Activated CD8-positive, alpha-beta memory T cell treated with anti-CD3 and anti-CD28 coated beads for 24 hours (primary cell): Measurements from ENCODE around the gene RNF6.
A peak's percentile ranks its signal among the peaks of the same experiment; 100 is the strongest.

Source experiments
- DNase-seq: peaks from one replicate; pipeline ENCODE4 v3.0.0-alpha.2; 2020

RNF6 gene

GRCh38 chr13:26225896-26226617 lies 3.9 kb upstream of the RNF6 start:
- no peak for DNase-seq

GRCh38 chr13:26222520-26223046 lies 469 bp upstream of the RNF6 start:
- DNase-seq: no peak

- DNase-seq: no peak
Measured at GRCh38 chr13:26221399-26221720, 754 bp downstream of the RNF6 start.

- no peak for DNase-seq
Measured at GRCh38 chr13:26220575-26220974, 1.5 kb downstream of the RNF6 start.

- DNase-seq: no peak
Measured at GRCh38 chr13:26219726-26220125, 2.4 kb downstream of the RNF6 start.

GRCh38 chr13:26216042-26216441 lies 6.1 kb downstream of the RNF6 start:
- no peak for DNase-seq

- DNase-seq: no peak
Measured at GRCh38 chr13:26213982-26214381, 8.1 kb downstream of the RNF6 start.

GRCh38 chr13:26213345-26213744 lies 8.8 kb downstream of the RNF6 start:
- no peak for DNase-seq

GRCh38 chr13:26208287-26208686 lies 13.8 kb downstream of the RNF6 start:
- DNase-seq: no peak

- no peak for DNase-seq
Measured at GRCh38 chr13:26202365-26202972, 19.6 kb downstream of the RNF6 start.

GRCh38 chr13:26200811-26201210 lies 21.3 kb downstream of the RNF6 start:
- DNase-seq: no peak

- DNase-seq: no peak
Measured at GRCh38 chr13:26198116-26198515, 24.0 kb downstream of the RNF6 start.

- no peak for DNase-seq
Measured at GRCh38 chr13:26197298-26197697, 24.8 kb downstream of the RNF6 start.

GRCh38 chr13:26186995-26187394 lies 35.1 kb downstream of the RNF6 start:
- no peak for DNase-seq

GRCh38 chr13:26186118-26186870 lies 35.8 kb downstream of the RNF6 start:
- peak; percentile 94 for DNase-seq

- DNase-seq: no peak
Measured at GRCh38 chr13:26185720-26186117, 36.4 kb downstream of the RNF6 start.

- peak; percentile 78 for DNase-seq
Measured at GRCh38 chr13:26184791-26185250, 37.3 kb downstream of the RNF6 start.

GRCh38 chr13:26183416-26183815 lies 38.7 kb downstream of the RNF6 start:
- DNase-seq: no peak

GRCh38 chr13:26179344-26179743 lies 42.8 kb downstream of the RNF6 start:
- no peak for DNase-seq

GRCh38 chr13:26168835-26169234 lies 53.3 kb downstream of the RNF6 start:
- DNase-seq: no peak

GRCh38 chr13:26168237-26168814 lies 53.8 kb downstream of the RNF6 start:
- no peak for DNase-seq

- DNase-seq: no peak
Measured at GRCh38 chr13:26163812-26164211, 58.3 kb downstream of the RNF6 start.
